ENCODE data around the gene CLK3. TPM values are rescaled to one million over a fixed set of nuclear protein-coding genes. Genes with fewer than 3 reads are reported as not detected.

Gene CLK3
- polyA plus RNA-seq, 1 of the 3 experiments (the other 2 are of a cell fraction) = 67.7 TPM

GRCh38 chr15:74603789-74604705, 11.6 kb upstream of the CLK3 start (continued):
- no peak for TF ChIP-seq USF1 (IDR thresholded peaks at IDR 0.05; ENCODE audit: borderline replicate concordance, low read depth)
- TF ChIP-seq EZH2phosphoT487 (IDR thresholded peaks at IDR 0.05; ENCODE audit: borderline replicate concordance, low read depth) = no peak
- no peak for TF ChIP-seq RCOR1 (IDR thresholded peaks at IDR 0.05; ENCODE audit: low read length)

- TF ChIP-seq EP300 (IDR thresholded peaks at IDR 0.05; ENCODE audit: borderline replicate concordance in 1 of 2, low read depth in 1 of 2, low read length in 1 of 2) (no peak), USF1 (IDR thresholded peaks at IDR 0.05; ENCODE audit: borderline replicate concordance, low read depth) (no peak), JUND (IDR thresholded peaks at IDR 0.05) (no peak), MEF2A (IDR thresholded peaks at IDR 0.05; ENCODE audit: borderline replicate concordance, low read depth) (no peak), RAD21 (IDR thresholded peaks at IDR 0.05; ENCODE audit: low read length) (no peak), MAX (IDR thresholded peaks at IDR 0.05; ENCODE audit: low read depth) (no peak), TCF12 (IDR thresholded peaks at IDR 0.05) (no peak), TEAD4 (IDR thresholded peaks at IDR 0.05; ENCODE audit: borderline replicate concordance, insufficient read depth) (no peak), RXRA (IDR thresholded peaks at IDR 0.05; ENCODE audit: borderline replicate concordance, low read depth) (no peak), PBX3 (IDR thresholded peaks at IDR 0.05) (no peak), YY1 (IDR thresholded peaks at IDR 0.05; ENCODE audit: low read depth) (no peak), RFX5 (IDR thresholded peaks at IDR 0.05; ENCODE audit: low read length) (no peak)
- H3K79me2 ChIP-seq (ENCODE audit: insufficient read depth) = no peaks in the 10 kb centered on the region
- no peaks in the 10 kb centered on the region for H3F3A ChIP-seq (replicated peaks; ENCODE audit: insufficient read depth)
- no peak overlapping the region for H3K4me3 ChIP-seq (ENCODE audit: low read depth in 2 of 2, low read length in 1 of 2)
- H3K9ac ChIP-seq = no peak overlapping the region
- H3K36me3 ChIP-seq (replicated peaks in 1 of 2; ENCODE audit: control insufficient read depth in 1 of 2, insufficient read depth in 2 of 2, low read length in 1 of 2) = no peaks in the 10 kb centered on the region
- no peaks in the 10 kb centered on the region for H3K27me3 ChIP-seq (ENCODE audit: insufficient read depth)
- H3K9me3 ChIP-seq = no peaks in the 10 kb centered on the region
- no peaks in the 10 kb centered on the region for H4K20me1 ChIP-seq (ENCODE audit: insufficient read depth)
- WGBS (ENCODE audit: low lambda C conversion rate) = 65% methylated on average over 7 of the region's 12 CpGs
- DNase-seq = no peak
- peaks cover 0 to 29% of the 10 kb centered on the region in 2 experiments; a peak in 2 of 4 replicates for H3K4me1 ChIP-seq (ENCODE audit: control insufficient read depth in 1 of 2, insufficient read depth in 2 of 2, low read depth in 1 of 2, low read length in 1 of 2)
- H3K4me2 ChIP-seq = no peak overlapping the region
- no peaks in the 10 kb centered on the region for H3K9me2 ChIP-seq
- CTCF ChIA-PET = interaction anchor here (0.7 kb wide), 1 partner anchor 229 kb away, joined by 3 read pairs; no protein-coding TSS in a partner anchor
- POLR2A ChIA-PET = no interaction called here
- no peak overlapping the region for H3K27ac ChIP-seq (ENCODE audit: low read depth in 2 of 2, low read length in 1 of 2)
- H2AFZ ChIP-seq (ENCODE audit: low read depth) = no peak overlapping the region
Measured at GRCh38 chr15:74604983-74605794, 10.4 kb upstream of the CLK3 start.

Data from SK-N-SH (cell line).